Aorta (tissue), 5 donors: Measurements from ENCODE around the gene B3GALT4. TPM values are rescaled to one million over a fixed set of nuclear protein-coding genes. Genes with fewer than 3 reads are reported as not detected.

Experiments used
- ATAC-seq: fragments of 200-7000 bp; cut with Tn5 transposase; one replicate; pipeline ENCODE4 v1.9.1; 2022; ENCODE audit warnings: moderate library complexity; ENCODE audit not compliant: low FRiP score
- DNase-seq, 2 donors: peaks; one replicate each; pipeline ENCODE4 v3.0.0-alpha.2; 2020
- H3K27ac ChIP-seq, 2 donors: one replicate each; pipeline ENCODE4 v1.5.1; 2013; ENCODE audit warnings: low read length in 2 of 2, mild to moderate bottlenecking in 2 of 2, moderate library complexity in 2 of 2, control low read depth in 1 of 2, inconsistent platforms in 1 of 2, low read depth in 1 of 2
- H3K27me3 ChIP-seq, 2 donors: one replicate each; pipeline ENCODE4 v1.6.1; 2013; ENCODE audit warnings: control low read depth in 1 of 2, low read length in 1 of 2, mild to moderate bottlenecking in 1 of 2, moderate library complexity in 1 of 2; ENCODE audit not compliant: insufficient read depth in 2 of 2, control insufficient read depth in 1 of 2
- H3K36me3 ChIP-seq, 2 donors: one replicate each; pipeline ENCODE4 v1.6.1; 2013; ENCODE audit warnings: control low read depth in 1 of 2, low read length in 1 of 2, mild to moderate bottlenecking in 1 of 2; ENCODE audit not compliant: insufficient read depth in 2 of 2, control insufficient read depth in 1 of 2
- H3K4me1 ChIP-seq, 2 donors: one replicate each; pipeline ENCODE4 v1.6.1; 2013; ENCODE audit warnings: low read length in 2 of 2, control low read depth in 1 of 2, mild to moderate bottlenecking in 1 of 2, moderate library complexity in 1 of 2; ENCODE audit not compliant: insufficient read depth in 2 of 2, control insufficient read depth in 1 of 2
- H3K4me3 ChIP-seq, 2 donors: one replicate each; pipeline ENCODE4 v1.5.1; 2013; ENCODE audit warnings: low read length in 2 of 2, control low read depth in 1 of 2, mild to moderate bottlenecking in 1 of 2
- H3K9me3 ChIP-seq: one replicate; pipeline ENCODE4 v1.6.1; 2013; ENCODE audit warnings: mild to moderate bottlenecking, low read length; ENCODE audit not compliant: control insufficient read depth
- WGBS, 2 donors: extraction: QIAGEN DNeasy Blood & Tissue Kit; methylation state at CpG; one replicate each; pipeline ENCODE4 v1.1.7; 2013; 5-methylcytosine and 5-hydroxymethylcytosine counted together
- intact Hi-C, 2 donors: fragments of 100-400 bp; cut with DNase I; formaldehyde crosslinking; loops; one replicate each; pipeline versions ENCODE4 v1.14.2 to v1.15.0; 2022
- polyA plus RNA-seq, 2 donors: library from polyadenylated mRNA; stranded (reverse); fragments of 200-250 nt; gene quantifications; one replicate each; pipeline ENCODE4 v1.2.3, GENCODE V29; 2013
- total RNA-seq, 2 donors: library from RNA; stranded (reverse); fragmentation: NEBNext Ultra II Directional; extraction: Animal tissue kit (Norgen Biotek cat#: 25700); gene quantifications; one replicate each; pipeline ENCODE4 v1.2.1, GENCODE V29; 2021
- donor health status: healthy with polysubstance abuse.
- donor health status: Bipolar disorder and iron deficiency.
- donor health status: DM: no; HTN: no; CAD: no.
- donor health status: DM: no; HTN: no; CAD: no.
- donor health status: DM: yes; HTN: yes; CAD: no.

B3GALT4 gene
- total and polyA plus RNA-seq, 4 donors: 8.3 to 17.0 (median 13.5) TPM

DNA sequence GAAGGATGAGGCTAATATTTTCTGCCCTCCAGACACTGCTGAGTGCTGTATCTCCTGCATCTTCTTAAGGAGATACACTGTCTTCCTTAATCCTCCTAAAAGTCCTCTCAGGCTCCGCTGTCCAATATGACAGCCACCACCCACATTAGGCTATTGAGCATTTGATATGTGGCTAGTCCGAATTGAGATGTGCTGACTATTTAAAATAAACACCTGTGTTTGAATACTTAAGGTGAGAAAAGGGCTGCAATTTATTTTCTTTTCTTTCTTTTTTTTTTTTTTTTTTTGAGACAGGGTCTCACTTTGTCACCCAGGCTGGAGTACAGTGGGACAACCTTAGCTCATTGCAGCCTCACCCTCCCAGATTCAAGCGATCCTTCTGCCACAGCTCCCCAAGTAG lies 25.0 kb downstream of the B3GALT4 start:
- H3K4me1 ChIP-seq: no peaks in the 10 kb centered on the region

DNA sequence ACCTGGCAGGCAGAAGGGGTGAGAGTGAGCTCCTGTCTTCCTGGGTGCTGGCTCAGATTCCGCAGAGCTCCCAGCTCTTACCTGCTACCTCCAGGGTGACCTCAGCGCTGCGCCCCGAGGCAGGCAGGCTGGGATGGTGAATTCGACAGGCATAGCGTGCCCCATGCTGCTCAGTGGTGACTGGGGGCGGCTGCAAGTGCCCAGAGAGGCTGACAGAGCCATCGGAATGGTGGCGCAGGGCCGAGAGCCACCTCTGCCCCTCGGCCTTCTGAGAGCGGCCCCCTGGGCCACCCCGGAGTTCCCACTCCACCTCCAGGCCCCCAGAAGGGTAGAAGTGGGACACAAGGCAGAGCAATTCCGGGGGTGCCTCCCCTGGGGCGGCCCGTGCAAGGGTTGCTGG lies 27.3 kb downstream of the B3GALT4 start:
- Histone ChIP-seq H3K4me3 (no peak overlapping the region), H3K36me3 (peaks cover 0 to 4% of the 10 kb centered on the region in 2 donors), H3K27me3 (no peaks in the 10 kb centered on the region), H3K27ac (no peak overlapping the region), H3K4me1 (no peaks in the 10 kb centered on the region), H3K9me3 (no peaks in the 10 kb centered on the region)
- DNase-seq (no peak), ATAC-seq (no peak)
- intact Hi-C loops: no loop called here
- WGBS, 2 donors: 82 to 85% methylated on average over 16 of the region's 16 CpGs

More for the DNA sequence above, 25.0 kb downstream of the B3GALT4 start:
- Histone ChIP-seq H3K9me3 (no peaks in the 10 kb centered on the region), H3K27ac (no peak overlapping the region), H3K27me3 (no peaks in the 10 kb centered on the region), H3K4me3 (no peak overlapping the region), H3K36me3 (peaks cover 0 to 4% of the 10 kb centered on the region in 2 donors)
- intact Hi-C loops: no loop called here
- no peak for ATAC-seq
- no peak for DNase-seq
- WGBS, 2 donors: 90% methylated on average over 3 of the region's 3 CpGs

DNA sequence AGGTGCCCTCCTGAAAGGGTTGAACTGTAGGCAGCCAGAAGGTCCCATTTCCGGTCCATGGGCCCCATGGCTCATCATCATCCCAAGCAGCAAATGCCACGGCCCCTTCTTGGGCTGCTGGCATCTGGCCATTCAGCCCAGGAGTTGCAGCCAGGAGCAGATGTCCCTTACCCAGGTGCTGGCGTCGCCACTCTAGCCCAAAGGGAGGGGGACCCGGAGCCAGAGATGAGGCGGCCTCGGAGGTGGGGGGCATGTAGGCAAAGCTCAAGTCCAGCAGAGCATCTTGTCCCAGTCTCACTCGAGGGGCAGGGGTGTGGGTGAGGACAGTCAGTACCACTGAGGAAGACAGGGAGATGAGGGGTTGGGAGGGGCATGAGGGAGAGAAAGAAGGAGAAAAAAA lies 28.1 kb downstream of the B3GALT4 start:
- Histone ChIP-seq H3K4me3 (no peak overlapping the region), H3K27ac (no peak overlapping the region), H3K4me1 (no peaks in the 10 kb centered on the region), H3K27me3 (no peaks in the 10 kb centered on the region), H3K9me3 (no peaks in the 10 kb centered on the region), H3K36me3 (peaks cover 0 to 4% of the 10 kb centered on the region in 2 donors)
- ATAC-seq: no peak
- intact Hi-C loops: no loop called here
- WGBS, 2 donors: 76 to 80% methylated on average over 8 of the region's 8 CpGs
- DNase-seq: no peak

DNA sequence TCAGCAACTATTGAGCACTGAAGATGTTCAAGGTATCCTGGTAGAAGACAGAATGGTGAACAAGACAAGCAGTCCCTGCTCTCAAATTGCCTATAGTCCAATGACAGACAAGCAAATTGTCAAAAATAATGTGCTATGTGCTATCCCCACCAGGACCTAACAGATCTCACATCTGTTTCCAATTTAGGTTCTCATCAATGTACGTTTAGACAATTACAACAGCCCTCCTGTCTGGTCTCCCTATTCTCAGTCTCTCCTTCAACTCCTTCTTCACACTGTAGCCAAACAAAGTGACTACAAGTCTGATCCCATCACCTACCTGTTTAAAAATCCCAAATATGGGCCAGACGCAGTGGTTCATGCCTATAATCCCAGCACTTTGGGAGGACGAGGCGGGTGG lies 29.4 kb downstream of the B3GALT4 start:
- WGBS, 2 donors: 79 to 86% methylated on average over 4 of the region's 4 CpGs

DNA sequence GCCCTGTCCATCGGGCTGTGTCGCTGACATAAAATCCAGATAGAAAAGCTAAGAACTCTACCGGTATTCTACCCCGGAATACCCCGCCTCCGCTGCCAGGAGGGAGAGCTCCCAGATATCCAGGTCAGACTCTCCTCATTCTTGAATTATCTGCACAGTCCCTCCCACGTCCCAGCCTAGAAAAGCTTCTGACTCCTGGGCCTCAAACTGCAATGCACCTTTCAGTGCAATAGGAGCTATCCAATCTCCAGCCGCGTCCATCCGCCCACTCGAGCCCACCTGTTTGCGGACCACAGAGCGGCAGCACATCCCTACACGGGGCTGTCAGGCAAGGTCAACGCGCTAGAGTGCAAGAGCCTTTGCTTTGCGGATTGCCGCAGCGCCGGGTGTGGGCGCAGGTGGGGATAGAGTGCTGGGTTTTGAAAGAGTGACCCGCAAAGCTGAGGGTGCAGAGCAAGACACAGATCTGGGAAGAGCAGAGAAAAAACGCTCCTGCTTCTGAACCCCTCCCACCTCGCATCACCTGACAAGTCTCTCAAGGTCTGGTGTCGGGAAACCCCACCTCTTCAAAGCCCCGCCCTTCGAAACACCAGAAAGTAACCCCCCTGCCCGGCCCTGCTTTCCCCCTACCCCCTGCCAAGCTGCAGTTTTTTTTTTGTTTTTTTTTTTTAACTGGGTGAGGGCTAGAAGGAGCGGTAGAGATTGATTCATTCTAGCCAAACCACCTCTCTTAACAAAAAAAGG lies 35.6 kb downstream of the B3GALT4 start:
- Histone ChIP-seq H3K4me3 (peak overlapping the region; percentile 83 to 91), H3K27ac (no peak overlapping the region), H3K27me3 (no peaks in the 10 kb centered on the region), H3K9me3 (no peaks in the 10 kb centered on the region), H3K4me1 (no peaks in the 10 kb centered on the region), H3K36me3 (no peaks in the 10 kb centered on the region)
- intact Hi-C loops: loop anchor here in 1 of 2 donors (5.0 kb wide), 1 partner anchor 35 kb away; the partner anchor contains the start of gene B3GALT4
- ATAC-seq (peak; percentile 20), DNase-seq (peak in 1 of 2 donors; percentile 83)
- 3 to 4% methylated on average over 29 of the region's 29 CpGs for WGBS, 2 donors

More for the DNA sequence above, 29.4 kb downstream of the B3GALT4 start:
- DNase-seq: no peak
- H3K4me1 ChIP-seq: no peaks in the 10 kb centered on the region
- H3K4me3 ChIP-seq: no peak overlapping the region
- no peak overlapping the region for H3K27ac ChIP-seq
- H3K9me3 ChIP-seq: no peaks in the 10 kb centered on the region
- intact Hi-C loops: no loop called here
- no peak for ATAC-seq
- H3K36me3 ChIP-seq: peaks cover 0 to 4% of the 10 kb centered on the region in 2 donors
- no peaks in the 10 kb centered on the region for H3K27me3 ChIP-seq

DNA sequence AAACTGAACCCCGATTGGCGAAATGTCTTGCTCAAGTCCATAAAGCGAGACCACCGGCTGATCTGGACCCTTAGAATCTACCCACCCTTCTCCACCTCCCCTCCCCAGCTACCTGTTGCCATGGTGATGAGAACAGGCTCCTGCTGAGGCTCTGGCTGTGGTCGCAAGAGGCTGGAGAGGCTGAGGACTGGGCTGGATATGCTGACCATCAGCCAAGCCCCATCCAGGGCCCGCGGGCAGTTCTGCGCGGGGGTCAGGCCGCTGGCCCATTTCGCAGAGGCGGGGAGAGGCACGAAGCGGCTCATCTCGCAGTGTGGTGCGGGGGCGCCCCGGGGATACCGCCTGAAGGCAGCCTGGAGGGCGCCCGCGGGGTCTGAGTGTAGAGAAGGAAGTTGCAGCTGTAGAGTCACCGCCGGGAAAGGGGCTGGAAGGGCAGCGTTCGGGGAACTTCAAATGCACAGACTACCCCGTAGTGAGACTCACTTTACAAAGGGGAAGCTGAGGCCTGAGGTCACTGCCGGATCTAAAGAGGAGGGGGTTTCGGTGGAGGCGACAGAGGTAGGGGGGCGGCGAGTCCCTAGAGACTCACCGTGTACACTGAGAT lies 36.3 kb downstream of the B3GALT4 start:
- H3K9me3 ChIP-seq: no peaks in the 10 kb centered on the region
- ATAC-seq: peak; percentile 2
- no peaks in the 10 kb centered on the region for H3K27me3 ChIP-seq
- no peaks in the 10 kb centered on the region for H3K36me3 ChIP-seq
- intact Hi-C loops: loop anchor here in 1 of 2 donors (5.0 kb wide), 1 partner anchor 36 kb away; the partner anchor contains the start of gene B3GALT4
- no peaks in the 10 kb centered on the region for H3K4me1 ChIP-seq
- 0% methylated on average over 33 of the region's 33 CpGs for WGBS, 2 donors
- DNase-seq: peak in 1 of 2 donors; percentile 88
- peak overlapping the region; percentile 83 to 91 for H3K4me3 ChIP-seq
- peak overlapping the region; percentile 36 to 56 for H3K27ac ChIP-seq

DNA sequence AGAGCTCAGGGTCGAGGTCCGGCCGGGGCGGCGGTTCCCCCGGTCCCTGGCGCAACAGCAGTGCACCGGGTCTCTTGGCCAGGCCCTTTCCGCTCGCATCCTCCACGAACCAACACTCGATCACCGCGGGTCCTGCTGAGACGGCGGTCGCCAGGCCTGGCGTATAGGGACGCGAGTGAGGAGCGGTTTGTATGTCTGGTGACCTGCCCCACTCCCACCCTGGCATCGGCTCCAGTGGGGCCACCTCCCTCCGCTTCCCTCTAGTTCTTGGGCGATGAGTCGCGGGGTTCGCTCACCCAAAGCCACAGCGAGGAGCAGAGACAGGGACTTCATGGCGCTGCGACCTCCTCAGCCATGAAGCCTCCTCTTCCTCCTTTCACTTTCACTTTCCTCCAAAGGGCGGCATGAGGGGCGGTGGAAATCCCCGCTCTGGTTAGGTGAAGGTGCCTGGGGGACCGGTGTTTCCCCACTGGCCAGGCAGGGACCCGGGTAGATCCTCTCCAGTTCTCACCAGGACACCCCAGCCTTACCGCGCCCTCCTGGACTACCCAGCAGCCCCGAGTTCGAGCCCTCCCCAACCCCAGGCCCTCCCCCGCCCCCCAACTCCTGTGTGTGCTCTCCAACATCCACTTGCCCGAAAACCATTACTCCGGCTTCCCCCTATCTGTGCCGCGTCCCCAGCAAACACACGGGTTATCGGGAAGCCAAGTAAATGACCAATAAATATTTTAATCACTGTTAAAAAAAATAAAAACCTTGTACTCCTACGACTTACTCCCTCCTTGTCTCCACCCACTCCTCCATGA lies 37.0 kb downstream of the B3GALT4 start, which contains the start of gene TAPBP:
Gene TAPBP, minus strand, starts transcription at position 370 of the 806 bp plus-strand sequence. Its CDS starts 37 bp downstream, at position 333.
- no peaks in the 10 kb centered on the region for H3K4me1 ChIP-seq
- H3K27ac ChIP-seq: peak within 1 kb of the TSS; percentile 36 to 56
- 0% methylated on average over 44 to 47 of the region's 47 CpGs for WGBS, 2 donors
- H3K4me3 ChIP-seq: peak within 1 kb of the TSS; percentile 83 to 91
- no peaks in the 10 kb centered on the region for H3K36me3 ChIP-seq
- intact Hi-C loops: loop anchor here in 1 of 2 donors (5.0 kb wide), 1 partner anchor 37 kb away; the partner anchor contains the start of gene B3GALT4
- no peaks in the 10 kb centered on the region for H3K9me3 ChIP-seq
- ATAC-seq: peak; percentile 38
- no peaks in the 10 kb centered on the region for H3K27me3 ChIP-seq
- peak; percentile 79 to 83 for DNase-seq

DNA sequence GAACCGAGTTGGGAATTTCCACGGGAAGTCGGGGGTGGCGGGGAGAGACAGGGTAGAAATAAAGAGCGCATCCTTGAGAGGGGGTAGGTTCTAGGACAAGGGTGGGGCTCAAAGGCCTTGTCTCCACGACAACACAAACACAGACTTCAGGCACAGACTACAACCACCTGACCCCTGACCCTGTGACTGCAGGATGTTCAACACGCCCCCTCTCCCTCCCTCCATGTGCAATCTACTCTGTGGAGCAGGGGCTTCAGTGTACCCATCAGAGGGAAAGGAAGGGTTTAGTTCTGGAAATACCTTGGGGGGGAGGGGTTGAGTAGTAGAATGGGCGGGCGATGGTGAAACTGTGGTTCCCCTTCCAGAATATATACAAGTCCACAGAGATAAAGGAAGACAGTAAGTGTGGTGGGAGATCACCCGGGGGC lies 37.6 kb downstream of the B3GALT4 start:
- peak overlapping the region; percentile 83 to 91 for H3K4me3 ChIP-seq
- H3K27me3 ChIP-seq: no peaks in the 10 kb centered on the region
- H3K36me3 ChIP-seq: peaks cover 0 to 2% of the 10 kb centered on the region in 2 donors
- WGBS, 2 donors: 3 to 4% methylated on average over 10 of the region's 10 CpGs
- intact Hi-C loops: loop anchor here in 1 of 2 donors (5.0 kb wide), 1 partner anchor 37 kb away; the partner anchor contains the start of gene B3GALT4
- peak overlapping the region; percentile 22 to 36 for H3K27ac ChIP-seq
- H3K9me3 ChIP-seq: no peaks in the 10 kb centered on the region
- no peaks in the 10 kb centered on the region for H3K4me1 ChIP-seq
- DNase-seq (peak; percentile 81 to 89), ATAC-seq (peak; percentile 56)
